HL-60 (cell line): ENCODE data around the gene ATG10.

Experiments
- DNase-seq, 2 experiments: peaks; one replicate each; pipeline ENCODE4 v3.0.0-alpha.2; 2010 to 2020; ENCODE audit warnings: low read depth in 1 of 2, low spot score in 1 of 2
- H3K27ac ChIP-seq: fragments of 250-450 bp; sonication (Bioruptor Pico); replicated peaks from 2 replicates; pipeline ENCODE4 v1.5.1; 2020; ENCODE audit warnings: mild to moderate bottlenecking, moderate library complexity
- H3K27me3 ChIP-seq: fragments of 250-450 bp; sonication (Bioruptor Pico); 2 replicates; pipeline ENCODE4 v1.5.1; 2021; ENCODE audit warnings: mild to moderate bottlenecking, moderate library complexity; ENCODE audit not compliant: insufficient read depth, poor library complexity, severe bottlenecking
- H3K4me3 ChIP-seq: replicated peaks from 2 replicates; pipeline ENCODE4 v1.5.1; 2011; ENCODE audit warnings: mild to moderate bottlenecking, control low read depth, low read length; ENCODE audit not compliant: insufficient read depth
- CTCF ChIP-seq: IDR thresholded peaks from one replicate; pipeline ENCODE4 v1.5.1; 2011; ENCODE audit warnings: low read length, control low read depth, inconsistent platforms; ENCODE audit not compliant: insufficient read depth
- GABPA ChIP-seq: IDR thresholded peaks from 2 replicates; pipeline ENCODE4 v1.6.1; 2012; ENCODE audit warnings: low read depth
- POLR2AphosphoS5 ChIP-seq: IDR thresholded peaks from 2 replicates; pipeline ENCODE4 v1.6.1; 2012; ENCODE audit warnings: low read depth
- REST ChIP-seq: IDR thresholded peaks from 2 replicates; pipeline ENCODE4 v1.6.1; 2012; ENCODE audit warnings: low read depth; ENCODE audit not compliant: insufficient replicate concordance
- SPI1 ChIP-seq: IDR thresholded peaks from 2 replicates; pipeline ENCODE4 v1.6.1; 2012; ENCODE audit warnings: low read depth, mild to moderate bottlenecking, borderline replicate concordance

The ATG10 gene

GRCh38 chr5:82290908-82291307, 319.1 kb downstream of the ATG10 start:
- Histone ChIP-seq H3K4me3 (no peak overlapping the region), H3K27me3 (no peaks in the 10 kb centered on the region), H3K27ac (no peak overlapping the region)
- DNase-seq, result no peak
- TF ChIP-seq POLR2AphosphoS5 (no peak), SPI1 (no peak), CTCF (no peak), GABPA (no peak), REST (no peak)

- Histone ChIP-seq H3K4me3 (no peak overlapping the region), H3K27ac (no peak overlapping the region), H3K27me3 (no peaks in the 10 kb centered on the region)
- no peak for DNase-seq
- TF ChIP-seq SPI1 (no peak), CTCF (no peak), GABPA (no peak), REST (no peak), POLR2AphosphoS5 (no peak)
Observed at GRCh38 chr5:82291420-82291819, 319.6 kb downstream of the ATG10 start.

- Histone ChIP-seq H3K27ac (no peak overlapping the region), H3K27me3 (no peaks in the 10 kb centered on the region), H3K4me3 (no peak overlapping the region)
- TF ChIP-seq POLR2AphosphoS5, result no peak
- no peak for TF ChIP-seq REST
- no peak for TF ChIP-seq CTCF
- TF ChIP-seq GABPA, result no peak
- TF ChIP-seq SPI1, result no peak
- no peak for DNase-seq
Observed at GRCh38 chr5:82295144-82295543, 323.3 kb downstream of the ATG10 start.
